ENCODE measurements around the gene BANF2. TPM values are rescaled to one million over a fixed set of nuclear protein-coding genes. Genes with fewer than 3 reads are reported as not detected.

Gene BANF2
- total and polyA plus RNA-seq, 9 donors, result not detected

- no peak for TF ChIP-seq CTCF (IDR thresholded peaks at IDR 0.05)
- no peak for TF ChIP-seq POLR2A (IDR thresholded peaks at IDR 0.05)
- no peak for TF ChIP-seq EP300 (IDR thresholded peaks at IDR 0.05)
- intact Hi-C loops (cut with DNase I), result loop anchor here in 1 of 4 donors (5.0 kb wide), 1 partner anchor 69 kb away; no protein-coding TSS in a partner anchor
- H3K4me3 ChIP-seq, result no peak overlapping the region
- H3K9me3 ChIP-seq, result no peaks in the 10 kb centered on the region
- WGBS, 3 donors, result 76 to 84% (median 81%) methylated on average over 19 of the region's 19 CpGs
- no peak overlapping the region for H3K27ac ChIP-seq
- no peaks in the 10 kb centered on the region for H3K4me1 ChIP-seq (ENCODE audit: insufficient read depth)
- no peaks in the 10 kb centered on the region for H3K36me3 ChIP-seq
- no peaks in the 10 kb centered on the region for H3K27me3 ChIP-seq
- DNase-seq, result no peak
Observed at GRCh38 chr20:17771206-17772004, 71.6 kb downstream of the BANF2 start.

- intact Hi-C loops (cut with DNase I), result loop anchor here in 1 of 4 donors (5.0 kb wide), 1 partner anchor 70 kb away; no protein-coding TSS in a partner anchor
- H3K27ac ChIP-seq, result no peak overlapping the region
- H3K4me3 ChIP-seq, result no peak overlapping the region
- no peaks in the 10 kb centered on the region for H3K4me1 ChIP-seq (ENCODE audit: insufficient read depth)
- H3K27me3 ChIP-seq, result no peaks in the 10 kb centered on the region
- 60 to 69% (median 61%) methylated on average over 3 of the region's 3 CpGs for WGBS, 3 donors
- no peaks in the 10 kb centered on the region for H3K9me3 ChIP-seq
- H3K36me3 ChIP-seq, result no peaks in the 10 kb centered on the region
- no peak for DNase-seq
- no peak for TF ChIP-seq EP300 (IDR thresholded peaks at IDR 0.05)
- TF ChIP-seq POLR2A (IDR thresholded peaks at IDR 0.05), result no peak
- no peak for TF ChIP-seq CTCF (IDR thresholded peaks at IDR 0.05)
Observed at GRCh38 chr20:17772005-17772343, 72.2 kb downstream of the BANF2 start.

GRCh38 chr20:17773619-17774018, 73.9 kb downstream of the BANF2 start:
- H3K4me3 ChIP-seq, result no peak overlapping the region
- no peak for DNase-seq
- no peaks in the 10 kb centered on the region for H3K27me3 ChIP-seq
- TF ChIP-seq EP300 (IDR thresholded peaks at IDR 0.05) (no peak), CTCF (IDR thresholded peaks at IDR 0.05) (no peak), POLR2A (IDR thresholded peaks at IDR 0.05) (no peak)
- 85 to 93% (median 92%) methylated on average over 6 of the region's 6 CpGs for WGBS, 3 donors
- H3K36me3 ChIP-seq, result no peaks in the 10 kb centered on the region
- no peak overlapping the region for H3K27ac ChIP-seq
- intact Hi-C loops (cut with DNase I), result loop anchor here in 1 of 4 donors (5.0 kb wide), 1 partner anchor 71 kb away; no protein-coding TSS in a partner anchor
- H3K4me1 ChIP-seq (ENCODE audit: insufficient read depth), result no peaks in the 10 kb centered on the region
- no peaks in the 10 kb centered on the region for H3K9me3 ChIP-seq

GRCh38 chr20:17775600-17775999, 75.8 kb downstream of the BANF2 start:
- Histone ChIP-seq H3K36me3 (no peaks in the 10 kb centered on the region), H3K27me3 (no peaks in the 10 kb centered on the region), H3K27ac (no peak overlapping the region), H3K4me1 (ENCODE audit: insufficient read depth) (no peaks in the 10 kb centered on the region), H3K4me3 (no peak overlapping the region), H3K9me3 (no peaks in the 10 kb centered on the region)
- DNase-seq, result no peak
- TF ChIP-seq CTCF (IDR thresholded peaks at IDR 0.05) (no peak), POLR2A (IDR thresholded peaks at IDR 0.05) (no peak), EP300 (IDR thresholded peaks at IDR 0.05) (no peak)
- WGBS, 3 donors, result 93 to 98% (median 97%) methylated on average over 5 of the region's 5 CpGs
- intact Hi-C loops (cut with DNase I), result no loop called here

All from ovary (tissue), 9 donors.